Hypothalamus (tissue), 51 donors: ENCODE results near the gene TGFB1.
"Not testable (repeated sequence)": the region's sequence is repeated elsewhere in the genome, so short reads cannot be mapped to it uniquely, and the experiment has no call there.

Source experiments
- DNase-seq, 51 donors: peaks; one replicate each; lab custom pipeline; 2025; lab: John Stamatoyannopoulos, UW

TGFB1 gene

DNA sequence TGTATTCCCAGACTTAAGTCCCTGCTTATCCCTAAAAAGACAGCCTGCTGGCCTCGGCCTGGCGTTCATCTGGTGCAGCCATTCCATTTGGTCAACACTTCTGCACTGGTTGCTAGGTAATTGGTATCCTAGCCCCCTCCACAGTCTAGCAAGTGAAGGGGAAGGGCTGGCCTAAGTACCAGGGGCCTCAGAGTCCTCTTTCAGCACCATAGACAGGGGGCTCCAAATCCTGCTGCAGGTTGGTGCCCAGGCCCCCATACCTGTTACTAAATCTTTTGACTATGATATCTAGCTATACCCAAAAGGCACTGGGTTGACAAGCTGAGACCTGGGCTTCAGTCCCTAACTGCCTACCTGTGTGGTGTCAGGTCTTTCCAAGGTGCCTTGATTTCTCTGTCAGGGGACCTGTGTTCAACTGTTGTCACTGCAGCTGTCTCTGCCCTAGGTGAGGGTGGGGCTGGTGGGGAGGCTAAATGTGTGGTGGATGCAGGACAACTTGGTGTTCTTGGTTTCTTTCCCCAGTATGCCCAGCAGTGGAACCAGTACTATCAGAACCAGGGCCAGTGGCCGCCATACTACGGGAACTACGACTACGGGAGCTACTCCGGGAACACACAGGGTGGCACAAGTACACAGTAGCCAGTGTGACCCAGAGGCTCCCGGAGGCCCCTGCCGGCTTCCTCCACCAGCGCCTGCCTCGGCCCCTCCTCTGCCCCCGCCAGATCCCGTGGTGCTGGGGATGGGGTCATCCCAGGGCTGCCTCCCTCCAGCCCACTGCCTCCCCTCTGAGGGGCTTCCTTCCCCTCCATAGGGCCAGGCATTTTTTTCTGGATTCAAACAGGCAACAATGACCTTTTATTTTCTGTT is 47.6 kb downstream of the TGFB1 start:
- DNase-seq, result no peak

GRCh38 chr19:41304706-41305483 is 48.8 kb downstream of the TGFB1 start:
- DNase-seq, result no peak

DNA sequence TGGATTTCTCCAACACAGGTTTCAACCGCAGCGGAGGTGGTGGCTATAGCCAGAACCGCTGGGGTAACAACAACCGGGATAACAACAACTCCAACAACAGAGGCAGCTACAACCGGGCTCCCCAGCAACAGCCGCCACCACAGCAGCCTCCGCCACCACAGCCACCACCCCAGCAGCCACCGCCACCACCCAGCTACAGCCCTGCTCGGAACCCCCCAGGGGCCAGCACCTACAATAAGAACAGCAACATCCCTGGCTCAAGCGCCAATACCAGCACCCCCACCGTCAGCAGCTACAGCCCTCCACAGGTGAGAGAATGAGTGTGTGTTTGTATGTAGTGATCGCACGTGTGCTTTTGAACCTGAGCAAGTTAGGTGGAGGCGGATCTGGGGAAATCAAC is 49.8 kb downstream of the TGFB1 start:
- DNase-seq, result no peak

- peak in 1 of 51 donors; percentile 6 for DNase-seq
Observed at GRCh38 chr19:41302624-41303351, 50.9 kb downstream of the TGFB1 start.

DNA sequence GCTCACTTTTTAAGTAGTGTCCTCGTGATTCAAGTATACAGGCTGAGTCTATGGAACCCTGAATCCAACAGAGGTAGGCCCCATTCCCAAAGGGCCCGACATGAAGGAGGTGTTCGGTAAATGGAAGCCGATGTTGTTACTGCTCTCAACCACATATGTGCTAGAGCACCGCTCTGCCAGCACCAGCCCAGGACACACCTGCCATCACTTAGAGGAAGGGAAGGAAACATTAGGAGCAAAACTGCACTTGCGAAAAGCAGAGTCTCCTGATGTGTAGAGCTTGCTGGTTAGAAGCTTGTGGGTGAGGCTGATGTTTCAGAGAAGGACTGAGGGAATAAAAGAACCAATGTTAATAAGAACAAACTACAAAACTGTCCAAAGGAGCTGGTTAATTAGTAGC is 53.2 kb downstream of the TGFB1 start:
- no peak for DNase-seq

DNA sequence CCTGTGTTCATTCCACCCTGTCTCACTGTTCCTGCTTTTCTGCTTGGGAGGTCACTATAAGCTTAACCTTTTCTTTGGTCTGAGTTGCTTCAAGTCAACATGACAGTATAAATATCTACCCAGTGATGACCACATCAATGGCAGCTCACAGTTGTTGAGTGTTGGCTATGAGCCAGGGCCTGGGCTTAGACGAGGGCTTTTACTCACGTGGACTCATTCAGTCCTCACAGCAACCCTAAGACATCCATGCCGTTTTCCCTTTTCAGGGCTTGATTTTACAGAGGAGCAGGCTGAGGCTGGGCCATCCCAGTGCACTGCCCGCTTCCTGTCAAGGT is 54.0 kb downstream of the TGFB1 start:
- peak in 13 of 51 donors; percentile 5 to 39 (median 13) for DNase-seq

GRCh38 chr19:41299046-41299754 is 54.5 kb downstream of the TGFB1 start:
- DNase-seq, result peak in 5 of 51 donors; percentile 7 to 19 (median 16)

DNA sequence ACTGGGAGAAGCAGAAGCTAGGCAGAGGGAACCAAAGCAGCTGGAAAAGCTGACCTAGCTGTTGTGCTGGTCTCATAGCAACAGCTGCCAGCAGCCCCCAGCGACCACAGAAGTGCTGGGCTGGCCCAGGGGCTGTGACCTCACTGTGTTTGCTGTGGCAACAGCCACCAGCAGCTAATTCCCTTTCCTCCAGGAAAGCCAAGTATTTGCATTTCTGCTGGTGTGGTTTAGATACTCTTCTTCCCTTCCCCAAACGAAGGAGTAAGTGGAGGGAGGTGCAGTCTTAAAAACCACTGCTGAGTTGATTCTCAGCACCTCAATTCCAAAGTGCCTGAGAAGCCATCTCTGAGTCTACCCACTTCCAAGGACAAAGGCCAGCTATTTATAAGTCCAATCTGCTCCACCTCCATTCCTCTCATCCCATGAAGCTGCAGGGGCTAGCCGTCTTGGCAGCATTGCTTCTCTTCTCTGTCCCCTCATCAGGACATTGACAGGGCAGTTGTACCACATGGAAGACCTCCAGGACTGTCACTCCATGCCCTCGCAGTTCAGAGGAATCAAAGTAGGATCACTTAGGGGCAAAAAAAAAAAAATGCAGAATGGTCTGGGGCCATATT is 55.3 kb downstream of the TGFB1 start:
- peak in 21 of 51 donors; percentile 8 to 52 (median 25) for DNase-seq

DNA sequence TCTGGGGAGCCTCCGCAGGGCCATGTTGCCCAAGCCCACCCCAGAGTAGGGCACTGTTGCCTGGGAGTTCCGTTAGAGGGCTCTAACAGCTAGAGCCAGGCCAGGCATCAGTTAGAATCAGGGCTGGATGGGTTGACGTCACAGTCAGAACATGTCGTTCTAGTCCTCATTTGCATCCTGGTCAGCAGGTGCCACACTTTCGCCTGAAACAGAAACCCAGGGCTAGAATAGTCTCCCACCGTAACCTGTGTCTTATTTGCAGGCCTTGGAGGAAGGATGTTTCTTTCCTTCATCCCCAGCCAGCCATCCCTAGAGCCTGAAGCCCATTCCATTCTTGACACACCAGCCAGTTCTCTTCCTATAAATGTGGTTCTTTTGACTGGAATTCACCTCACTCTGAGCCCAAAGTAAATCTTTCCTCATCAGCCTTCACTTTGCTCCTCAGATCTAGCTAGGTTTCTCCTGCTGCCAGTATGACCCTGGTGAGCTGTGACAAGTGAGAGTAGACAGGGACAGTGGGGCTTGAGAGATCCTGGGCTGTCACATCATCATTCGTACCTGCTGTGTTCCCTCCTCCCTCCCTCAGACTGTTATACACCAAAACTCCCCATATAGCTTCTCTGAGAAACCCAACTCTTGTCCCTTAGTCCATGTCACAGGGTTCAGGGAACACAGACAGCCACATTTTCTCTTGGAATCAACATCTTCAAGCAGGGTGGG is 55.9 kb downstream of the TGFB1 start:
- DNase-seq, result peak in 14 of 51 donors; percentile 8 to 52 (median 19)

DNA sequence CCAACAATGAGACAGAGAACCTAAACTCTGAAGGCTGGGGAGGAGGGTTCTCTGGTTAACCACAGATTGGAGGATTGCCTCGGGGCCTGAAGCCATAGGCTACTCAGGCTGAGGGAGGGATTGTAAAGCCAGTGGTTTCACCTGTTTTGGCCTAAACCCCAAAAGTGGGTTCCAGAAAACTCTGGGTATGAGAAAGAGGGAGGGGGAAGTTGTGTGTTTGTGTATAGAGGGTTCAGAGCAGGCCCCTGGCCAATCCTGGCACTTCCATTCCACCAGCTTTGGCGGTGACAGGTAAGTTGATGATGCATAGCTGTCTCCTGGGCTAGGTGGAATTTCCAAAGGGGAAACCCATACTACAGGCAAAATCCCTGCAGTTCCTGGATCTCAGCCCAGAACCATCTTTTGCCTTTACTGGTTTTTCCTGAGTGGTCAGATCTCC is 57.3 kb downstream of the TGFB1 start:
- DNase-seq, result no peak

- DNase-seq, result no peak
Observed at GRCh38 chr19:41295499-41295898, 58.2 kb downstream of the TGFB1 start.

DNA sequence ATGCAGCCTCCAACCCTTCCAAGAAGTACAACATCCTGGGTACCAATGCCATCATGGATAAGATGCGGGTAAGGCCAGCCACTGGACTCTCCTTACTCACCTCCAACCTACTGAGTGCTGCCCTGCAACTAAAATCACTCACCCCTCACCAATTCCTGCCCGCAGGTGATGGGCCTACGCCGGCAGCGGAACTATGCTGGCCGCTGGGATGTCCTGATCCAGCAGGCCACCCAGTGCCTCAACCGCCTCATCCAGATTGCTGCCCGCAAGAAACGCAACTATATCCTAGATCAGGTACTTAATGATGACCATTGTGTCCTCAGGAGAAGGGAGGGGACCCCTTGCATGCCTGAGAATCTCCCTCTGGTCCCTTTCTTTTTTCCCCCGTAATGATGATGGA is 59.3 kb downstream of the TGFB1 start:
- DNase-seq, result no peak

GRCh38 chr19:41289814-41290213 is 63.9 kb downstream of the TGFB1 start:
- not testable (repeated sequence) for DNase-seq

DNA sequence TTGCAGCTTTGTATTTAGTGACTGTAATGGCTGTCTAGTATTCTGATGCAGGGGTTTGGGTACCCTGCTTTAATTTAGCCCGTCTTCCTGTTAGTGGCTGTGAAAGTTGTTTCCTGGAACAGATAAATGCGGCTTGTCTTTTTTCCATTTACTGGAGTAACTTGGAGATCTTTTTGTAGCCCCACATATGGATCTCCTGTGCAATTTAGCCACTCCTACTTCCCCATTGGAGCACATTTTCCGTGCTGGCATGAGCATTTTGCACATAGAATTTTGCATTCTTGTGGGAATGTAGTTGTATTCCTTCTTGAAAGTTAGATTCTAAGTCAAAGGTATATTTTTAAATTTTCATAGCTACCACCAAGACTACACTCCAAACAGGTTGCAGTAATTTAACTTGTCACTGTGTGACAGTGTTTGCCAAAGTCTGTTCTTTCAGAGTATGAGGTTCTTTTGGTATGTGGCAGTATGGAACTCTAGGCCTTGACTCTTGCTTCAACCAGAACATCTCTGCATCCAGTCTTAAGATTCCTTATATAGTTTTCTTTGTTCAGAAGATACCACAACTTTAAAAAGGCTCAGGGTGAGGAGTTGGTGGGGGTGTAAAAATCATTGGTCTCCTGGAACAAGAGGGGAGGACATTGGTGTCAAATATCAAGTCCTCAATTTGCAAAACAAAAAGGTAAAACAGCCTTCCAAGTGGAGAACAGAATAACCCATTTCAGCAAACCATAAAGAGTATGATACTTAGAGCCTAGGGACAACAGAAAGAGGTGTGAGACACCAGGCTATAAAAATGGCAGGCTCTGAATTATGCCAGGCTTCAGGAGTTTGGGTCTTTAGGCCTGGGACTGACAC is 64.8 kb downstream of the TGFB1 start:
- DNase-seq, result no peak
